Ishikawa (cell line): ENCODE data around the gene FKBP9.

Source experiments
- CEBPB ChIP-seq: IDR thresholded peaks from 2 replicates; pipeline ENCODE4 v1.6.1; 2012
- CREB1 ChIP-seq: IDR thresholded peaks from 2 replicates; pipeline ENCODE4 v1.6.1; 2012; ENCODE audit warnings: low read depth
- EGR1 ChIP-seq: IDR thresholded peaks from 2 replicates; pipeline ENCODE4 v1.6.1; 2012
- EP300 ChIP-seq: IDR thresholded peaks from 2 replicates; pipeline ENCODE4 v1.6.1; 2012; ENCODE audit warnings: borderline replicate concordance
- FOXM1 ChIP-seq: IDR thresholded peaks from 2 replicates; pipeline ENCODE4 v1.6.1; 2012; ENCODE audit warnings: low read depth, borderline replicate concordance
- MAX ChIP-seq: IDR thresholded peaks from 2 replicates; pipeline ENCODE4 v1.6.1; 2012
- NFIC ChIP-seq: IDR thresholded peaks from 2 replicates; pipeline ENCODE4 v1.6.1; 2012
- RAD21 ChIP-seq: IDR thresholded peaks from 2 replicates; pipeline ENCODE4 v1.6.1; 2012; ENCODE audit warnings: low read depth
- REST ChIP-seq: IDR thresholded peaks from 2 replicates; pipeline ENCODE4 v1.6.1; 2012; ENCODE audit warnings: low read depth, mild to moderate bottlenecking
- TAF1 ChIP-seq: IDR thresholded peaks from 2 replicates; pipeline ENCODE4 v1.6.1; 2012; ENCODE audit warnings: low read depth, mild to moderate bottlenecking
- TCF12 ChIP-seq: IDR thresholded peaks from 2 replicates; pipeline ENCODE4 v1.6.1; 2012; ENCODE audit warnings: low read depth
- TEAD4 ChIP-seq: IDR thresholded peaks from 2 replicates; pipeline ENCODE4 v1.6.1; 2012
- USF1 ChIP-seq: IDR thresholded peaks from 2 replicates; pipeline ENCODE4 v1.6.1; 2012
- YY1 ChIP-seq: IDR thresholded peaks from 2 replicates; pipeline ENCODE4 v1.6.1; 2012; ENCODE audit warnings: low read depth
- ZBTB7A ChIP-seq: IDR thresholded peaks from 2 replicates; pipeline ENCODE4 v1.6.1; 2012; ENCODE audit warnings: low read depth

Gene FKBP9

GRCh38 chr7:32957326-32958045 is at the start of gene FKBP9:
FKBP9 (plus strand) TSS chr7:32957440; CDS start chr7:32957574, 134 bp downstream.
- TF ChIP-seq ZBTB7A (peak; percentile 89), TEAD4 (peak; percentile 86), MAX (peak; percentile 73), CEBPB (no peak), USF1 (peak; percentile 38; the same call in 1 of the 2 replicates), EGR1 (no peak), REST (no peak)

- TF ChIP-seq TCF12 (no peak), REST (no peak), CREB1 (no peak), TAF1 (no peak)
These were observed 47.0 kb upstream of the FKBP9 start for GRCh38 chr7:32910195-32910594.

GRCh38 chr7:32914184-32914583 is 43.1 kb upstream of the FKBP9 start:
- TF ChIP-seq ZBTB7A: no peak
- no peak for TF ChIP-seq USF1

GRCh38 chr7:32915041-32915536 is 42.2 kb upstream of the FKBP9 start:
- TF ChIP-seq USF1: no peak
- TF ChIP-seq NFIC: no peak
- TF ChIP-seq REST: no peak
- no peak for TF ChIP-seq CEBPB
- no peak for TF ChIP-seq RAD21

- TF ChIP-seq EGR1: no peak
- TF ChIP-seq CREB1: no peak
- no peak for TF ChIP-seq USF1
- no peak for TF ChIP-seq EP300
- no peak for TF ChIP-seq YY1
- no peak for TF ChIP-seq TCF12
- no peak for TF ChIP-seq RAD21
- TF ChIP-seq REST: no peak
- no peak for TF ChIP-seq TEAD4
- TF ChIP-seq ZBTB7A: no peak
- no peak for TF ChIP-seq TAF1
- no peak for TF ChIP-seq MAX
- no peak for TF ChIP-seq NFIC
- no peak for TF ChIP-seq CEBPB
- TF ChIP-seq FOXM1: no peak
These were observed 41.2 kb upstream of the FKBP9 start for GRCh38 chr7:32916006-32916405.
